SU-DHL-6 (cell line): ENCODE measurements around the gene ADIPOR1.

Experiments used
- CTCF ChIP-seq: fragments of 200-600 bp; sonication (generic); IDR thresholded peaks from one replicate; pipeline ENCODE4 v1.5.1; 2017; ENCODE audit warnings: antibody characterized with exemption, mild to moderate bottlenecking, low read length, moderate library complexity; ENCODE audit not compliant: insufficient read depth, poor library complexity, severe bottlenecking
- EZH2phosphoT487 ChIP-seq: fragments of 200-600 bp; sonication (generic), shearing (Covaris generic); conservative IDR thresholded peaks from 2 replicates; pipeline ENCODE4 v1.6.1; 2018; ENCODE audit warnings: mild to moderate bottlenecking, antibody characterized with exemption, low read length, moderate library complexity, mixed read lengths

GRCh38 chr1:202959276-202959620, 1.1 kb upstream of the ADIPOR1 start:
- no peak for TF ChIP-seq CTCF
- no peak for TF ChIP-seq EZH2phosphoT487
